Cardiac fibroblast (primary cell): ENCODE measurements around the gene FCRL5.

Source experiments
- DNase-seq, 2 donors: peaks; one replicate each; pipeline versions ENCODE4 v3.0.0 to v3.0.0-alpha.2; 2010; ENCODE audit warnings: low read depth in 2 of 2
- H3K4me3 ChIP-seq, 2 donors: replicated peaks in 1 of 2; 1 replicate in 1 of 2; 2 replicates in 1 of 2; pipeline ENCODE4 v1.5.1; 2011; ENCODE audit warnings: low read depth in 2 of 2, low read length in 2 of 2, mild to moderate bottlenecking in 2 of 2, moderate library complexity in 1 of 2
- TF ChIP-seq, protein P1 (sequence below): IDR thresholded peaks from one replicate; pipeline ENCODE4 v1.5.1; 2011; ENCODE audit warnings: low read depth, mild to moderate bottlenecking, low read length, inconsistent platforms

FCRL5 gene

DNA sequence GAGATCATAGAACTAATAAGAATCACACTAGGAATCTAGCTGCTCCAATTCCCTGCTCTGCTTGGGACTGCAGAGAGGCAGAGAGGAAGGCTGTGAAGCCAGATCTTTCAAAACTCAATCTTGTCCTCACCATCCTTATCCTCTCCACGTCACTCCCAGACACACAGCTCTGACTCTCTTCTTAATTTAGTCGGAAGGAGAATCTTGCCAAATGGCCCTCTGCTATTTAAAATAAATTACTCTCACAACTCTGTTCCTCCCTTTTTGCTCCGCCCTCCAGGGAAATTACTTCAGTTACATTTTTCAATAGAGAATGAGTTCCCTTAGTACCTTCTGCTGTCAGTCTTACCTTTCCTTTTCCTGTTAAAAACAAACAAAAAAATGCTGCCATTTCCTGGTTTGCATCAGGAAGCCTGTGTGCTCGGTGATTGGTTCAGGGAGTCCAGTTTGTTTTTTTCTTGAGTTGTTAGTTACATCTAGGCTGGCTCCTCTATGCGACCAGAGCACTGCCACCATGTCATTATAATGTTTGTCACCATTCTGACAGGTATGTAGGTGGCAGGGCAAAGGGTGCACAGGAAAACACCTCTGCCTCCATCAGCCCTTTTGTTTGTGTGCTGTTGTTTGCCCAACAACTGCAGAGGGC lies 80.1 kb downstream of the FCRL5 start:
- TF ChIP-seq, protein P1, sequence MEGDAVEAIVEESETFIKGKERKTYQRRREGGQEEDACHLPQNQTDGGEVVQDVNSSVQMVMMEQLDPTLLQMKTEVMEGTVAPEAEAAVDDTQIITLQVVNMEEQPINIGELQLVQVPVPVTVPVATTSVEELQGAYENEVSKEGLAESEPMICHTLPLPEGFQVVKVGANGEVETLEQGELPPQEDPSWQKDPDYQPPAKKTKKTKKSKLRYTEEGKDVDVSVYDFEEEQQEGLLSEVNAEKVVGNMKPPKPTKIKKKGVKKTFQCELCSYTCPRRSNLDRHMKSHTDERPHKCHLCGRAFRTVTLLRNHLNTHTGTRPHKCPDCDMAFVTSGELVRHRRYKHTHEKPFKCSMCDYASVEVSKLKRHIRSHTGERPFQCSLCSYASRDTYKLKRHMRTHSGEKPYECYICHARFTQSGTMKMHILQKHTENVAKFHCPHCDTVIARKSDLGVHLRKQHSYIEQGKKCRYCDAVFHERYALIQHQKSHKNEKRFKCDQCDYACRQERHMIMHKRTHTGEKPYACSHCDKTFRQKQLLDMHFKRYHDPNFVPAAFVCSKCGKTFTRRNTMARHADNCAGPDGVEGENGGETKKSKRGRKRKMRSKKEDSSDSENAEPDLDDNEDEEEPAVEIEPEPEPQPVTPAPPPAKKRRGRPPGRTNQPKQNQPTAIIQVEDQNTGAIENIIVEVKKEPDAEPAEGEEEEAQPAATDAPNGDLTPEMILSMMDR, result no peak
- no peak overlapping the region for H3K4me3 ChIP-seq
- no peak for DNase-seq

DNA sequence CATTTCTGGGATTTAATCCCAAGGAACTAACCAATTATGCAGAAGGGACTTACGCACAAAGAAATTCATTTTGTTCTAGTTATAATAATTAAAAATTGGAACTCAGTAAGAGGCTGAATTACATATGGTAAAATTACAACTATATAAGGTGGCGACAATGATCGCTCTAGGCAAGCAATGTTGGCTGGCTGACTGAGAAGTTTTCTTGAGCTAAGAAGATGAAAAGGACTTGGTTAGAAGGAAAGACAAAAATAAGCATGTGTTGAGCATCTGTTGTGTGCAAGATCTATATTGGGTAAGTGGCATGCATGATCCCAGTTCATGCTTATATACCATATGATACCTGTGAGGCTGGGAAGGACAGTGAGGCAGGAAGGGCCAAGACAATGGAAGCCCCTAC lies 80.8 kb downstream of the FCRL5 start:
- no peak for DNase-seq
- TF ChIP-seq, protein P1, result no peak
- H3K4me3 ChIP-seq, result no peak overlapping the region

DNA sequence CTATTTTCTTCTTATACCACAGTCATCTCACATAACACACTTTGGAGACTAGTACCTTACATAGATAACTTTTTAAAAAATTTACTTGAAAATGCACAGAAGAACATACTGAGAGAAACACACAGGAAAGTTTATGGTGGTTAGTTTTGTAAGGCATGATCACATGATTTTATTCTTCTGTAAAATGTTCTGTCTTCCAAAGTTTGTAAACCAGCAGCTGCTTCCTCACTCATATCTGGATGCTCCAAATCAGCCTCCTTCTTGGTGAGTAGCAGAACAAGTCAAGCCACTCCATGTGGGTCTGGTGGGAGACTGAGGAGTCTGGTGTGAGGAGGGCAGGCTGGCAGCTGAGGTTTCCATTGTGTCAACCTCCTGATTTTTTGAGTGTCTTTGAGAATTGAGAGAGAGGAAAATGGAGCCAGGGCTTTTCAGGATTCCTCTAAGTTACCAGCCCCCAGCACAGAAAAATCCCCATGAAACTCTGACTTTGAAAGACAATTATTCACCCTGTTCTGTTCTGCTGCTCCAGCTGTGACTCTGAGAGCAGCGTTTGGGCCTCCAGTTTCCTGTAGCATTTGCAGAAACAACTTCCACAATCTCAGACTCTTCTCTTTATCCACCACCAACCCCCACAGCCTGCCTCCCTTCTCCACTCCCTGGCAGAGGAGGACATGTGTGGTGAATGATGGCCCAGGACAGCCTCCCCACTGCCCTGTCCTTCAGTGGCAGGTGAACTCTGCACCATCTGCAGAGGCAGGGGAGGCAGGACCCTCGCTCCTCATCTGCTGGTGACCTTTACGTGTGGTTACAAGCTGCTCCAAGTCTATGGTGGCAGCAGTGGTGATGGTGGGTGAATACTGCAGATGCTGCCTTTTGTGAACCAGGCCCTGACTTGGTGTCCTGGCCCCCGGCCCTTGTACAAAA lies 82.3 kb downstream of the FCRL5 start:
- TF ChIP-seq, protein P1, result no peak

DNA sequence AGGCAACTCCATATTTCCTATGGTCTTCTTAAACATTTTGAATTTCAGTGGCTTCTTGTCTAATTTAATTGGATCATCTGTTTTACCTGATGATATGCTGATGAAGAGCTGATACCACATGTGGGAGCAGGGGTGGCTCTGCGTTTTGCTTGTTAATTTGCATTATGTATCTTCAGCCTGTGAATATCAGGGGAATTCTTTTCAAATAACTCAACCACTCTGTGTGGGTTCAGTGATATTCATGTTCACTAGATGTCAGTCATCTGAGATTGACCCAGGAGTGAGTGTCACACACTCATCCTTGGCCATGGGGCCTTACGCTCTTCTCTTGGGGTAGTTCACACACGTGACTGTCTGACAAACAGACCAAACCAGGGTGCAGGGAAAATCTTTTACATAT lies 83.0 kb downstream of the FCRL5 start:
- TF ChIP-seq, protein P1, result no peak
- DNase-seq, result no peak
- H3K4me3 ChIP-seq, result no peak overlapping the region

More for the DNA sequence above, 82.3 kb downstream of the FCRL5 start:
- H3K4me3 ChIP-seq, result no peak overlapping the region
- DNase-seq, result no peak

DNA sequence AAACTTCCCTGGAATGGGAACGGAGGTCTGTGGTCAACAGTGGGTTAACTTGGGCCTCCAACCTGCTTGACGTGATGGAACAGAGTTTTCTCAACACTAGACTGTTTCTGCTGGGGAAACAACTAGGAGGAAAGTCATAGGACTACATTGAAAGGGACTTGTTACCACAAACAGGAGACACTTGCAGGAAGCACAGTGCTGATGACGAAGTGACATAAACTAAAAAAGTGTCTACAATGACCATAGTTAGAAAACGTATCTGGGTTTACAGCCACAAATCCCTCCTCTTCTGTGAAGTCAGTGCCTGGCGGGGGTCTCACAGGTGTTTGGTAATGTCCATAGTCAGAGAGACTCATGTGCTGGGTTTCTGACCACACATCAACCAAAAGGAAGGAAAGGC lies 86.3 kb downstream of the FCRL5 start:
- TF ChIP-seq, protein P1, result no peak
- no peak for DNase-seq
- H3K4me3 ChIP-seq, result no peak overlapping the region
